HG03175 (cell line): Measurements from ENCODE around the gene SNTB2.

ENCODE experiments used
- ATAC-seq: cut with Tn5 transposase; IDR thresholded peaks from one replicate; pipeline ENCODE4 v1.9.1; 2021; ENCODE audit warnings: mild to moderate bottlenecking, moderate library complexity; ENCODE audit not compliant: unreplicated experiment

The SNTB2 gene

DNA sequence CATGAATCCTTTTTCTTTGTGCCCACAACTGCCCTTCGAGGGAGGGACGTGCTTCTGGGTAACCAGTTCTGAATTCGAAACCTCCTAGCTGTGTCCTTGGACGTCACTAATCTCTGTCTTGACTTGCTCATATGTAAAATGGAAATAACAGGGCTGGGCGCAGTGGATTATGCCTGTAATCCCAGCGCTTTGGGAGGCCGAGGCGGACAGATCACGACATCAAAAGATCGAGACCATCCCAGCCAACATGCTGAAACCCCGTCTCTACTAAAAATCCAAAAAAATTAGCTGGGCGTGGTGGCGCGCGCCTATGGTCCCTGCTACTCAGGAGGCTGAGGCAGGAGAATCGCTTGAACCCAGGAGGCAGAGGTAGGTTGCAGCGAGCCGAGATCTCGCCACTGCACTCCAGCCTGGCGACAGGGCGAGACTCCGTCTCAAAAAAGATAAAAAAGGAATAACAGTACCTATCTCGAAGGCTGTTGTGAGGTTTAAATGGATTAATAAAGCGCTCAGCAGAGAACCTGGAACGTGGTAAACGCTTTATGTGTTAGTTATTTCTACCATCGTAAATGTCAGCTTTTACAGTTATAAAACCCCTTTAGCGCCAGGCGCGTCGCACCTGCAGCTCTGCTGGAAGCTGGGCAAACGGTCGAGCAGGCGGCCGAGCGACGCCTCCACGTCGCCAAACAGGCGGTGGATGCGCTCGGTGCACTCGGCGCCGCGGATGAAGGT, 151.8 kb downstream of the SNTB2 start:
- no peak for ATAC-seq

DNA sequence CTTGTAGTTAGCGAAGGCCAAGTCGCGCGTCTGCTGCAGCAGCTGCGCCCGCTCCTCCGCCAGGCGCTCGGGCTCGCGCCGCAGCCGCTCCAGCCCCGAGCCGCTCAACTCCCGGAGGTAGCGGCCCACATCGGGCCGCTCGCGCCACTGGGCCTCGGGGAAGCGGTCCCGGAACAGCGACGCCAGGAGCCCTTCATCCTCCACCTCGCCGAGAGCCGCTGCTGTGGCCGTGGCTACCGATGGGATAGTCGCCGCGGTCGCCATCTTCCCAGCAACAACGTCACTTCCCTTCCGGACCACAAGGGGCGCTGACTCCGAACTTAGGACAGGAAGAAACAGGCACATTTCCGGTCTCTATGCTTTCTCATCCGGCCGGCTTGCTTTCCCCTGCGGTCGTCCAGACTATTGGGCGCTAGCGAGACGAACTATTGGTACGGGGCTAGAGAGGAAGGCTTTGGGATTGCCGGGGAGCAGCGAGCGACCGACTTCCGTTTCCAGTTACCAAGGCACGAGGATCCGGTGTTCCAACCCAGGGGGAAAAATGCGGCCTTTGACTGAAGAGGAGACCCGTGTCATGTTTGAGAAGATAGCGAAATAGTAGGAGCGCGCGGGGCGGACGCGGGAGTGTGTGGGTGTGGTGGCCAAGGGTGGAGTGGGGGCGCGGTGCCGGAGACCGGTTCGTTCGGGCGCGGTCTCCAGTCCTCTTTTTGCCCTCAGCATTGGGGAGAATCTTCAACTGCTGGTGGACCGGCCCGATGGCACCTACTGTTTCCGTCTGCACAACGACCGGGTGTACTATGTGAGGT, 152.5 kb downstream of the SNTB2 start, which contains the start of the genes COG8 and NIP7:
Gene COG8 (minus strand): TSS at position 276 of the 806 bp plus-strand sequence. CDS start 12 bp downstream, at position 264.
Gene NIP7 (plus strand): TSS at position 484 of the 806 bp plus-strand sequence. CDS start 58 bp downstream, at position 542.
- peak; percentile 88 for ATAC-seq

DNA sequence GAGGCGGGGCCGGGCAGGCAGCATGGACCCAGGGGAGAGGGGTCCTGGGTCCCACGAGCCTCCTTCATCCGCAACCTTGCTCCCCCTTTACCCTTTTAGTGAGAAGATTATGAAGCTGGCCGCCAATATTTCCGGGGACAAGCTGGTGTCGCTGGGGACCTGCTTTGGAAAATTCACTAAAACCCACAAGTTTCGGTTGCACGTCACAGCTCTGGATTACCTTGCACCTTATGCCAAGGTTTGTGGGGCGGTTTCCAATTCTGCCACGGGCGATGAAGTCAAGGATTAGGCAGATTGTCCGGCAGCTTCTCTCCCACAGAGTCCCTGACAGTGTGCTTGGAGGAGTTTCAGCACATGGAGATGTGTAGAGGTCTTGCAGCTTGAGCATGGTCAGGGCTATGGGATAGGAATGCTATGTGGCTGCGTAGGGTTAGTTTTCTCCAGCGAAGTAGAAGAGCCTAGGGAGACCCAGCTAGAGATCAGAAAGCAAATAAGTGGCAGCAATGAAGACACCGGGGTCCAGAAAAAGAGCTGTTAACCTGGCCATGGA, 153.2 kb downstream of the SNTB2 start:
- ATAC-seq: no peak

DNA sequence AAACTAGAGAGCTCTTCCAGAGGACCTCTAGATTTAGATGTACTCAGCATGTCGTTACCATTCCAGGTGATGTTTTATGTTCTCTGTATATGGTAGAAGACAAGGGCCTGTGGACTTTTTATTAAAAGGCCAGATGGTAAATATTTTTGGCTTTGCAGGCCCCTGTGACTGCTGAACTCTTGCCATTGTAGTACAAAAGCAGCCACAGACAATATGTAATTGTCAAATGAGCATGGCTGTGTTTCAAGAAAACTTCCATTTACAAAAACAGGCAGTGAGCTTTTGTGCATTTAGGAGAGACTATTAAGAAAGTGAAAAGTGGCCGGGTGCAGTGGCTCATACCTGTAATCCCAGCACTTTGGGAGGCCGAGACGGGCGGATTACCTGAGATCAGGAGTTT, 157.2 kb downstream of the SNTB2 start:
- ATAC-seq: no peak

DNA sequence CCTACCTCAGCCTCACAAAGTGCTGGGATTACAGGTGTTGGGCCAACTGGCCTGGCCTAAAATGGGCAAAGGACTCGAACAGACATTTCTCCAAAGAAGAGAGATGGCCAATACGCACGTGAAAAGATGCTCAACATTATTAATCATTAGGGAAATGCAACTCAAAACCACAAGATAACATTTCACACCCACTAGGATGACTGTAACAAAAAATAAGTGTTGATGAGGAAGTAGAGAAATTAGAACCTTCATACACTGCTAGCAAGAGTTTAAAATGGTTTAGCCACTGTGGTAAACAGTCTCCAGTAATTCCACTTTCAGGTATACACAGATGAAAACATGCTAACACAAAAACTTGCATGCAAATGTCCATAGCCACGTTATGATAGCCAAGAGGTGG, 159.0 kb downstream of the SNTB2 start:
- peak; percentile 62 for ATAC-seq

DNA sequence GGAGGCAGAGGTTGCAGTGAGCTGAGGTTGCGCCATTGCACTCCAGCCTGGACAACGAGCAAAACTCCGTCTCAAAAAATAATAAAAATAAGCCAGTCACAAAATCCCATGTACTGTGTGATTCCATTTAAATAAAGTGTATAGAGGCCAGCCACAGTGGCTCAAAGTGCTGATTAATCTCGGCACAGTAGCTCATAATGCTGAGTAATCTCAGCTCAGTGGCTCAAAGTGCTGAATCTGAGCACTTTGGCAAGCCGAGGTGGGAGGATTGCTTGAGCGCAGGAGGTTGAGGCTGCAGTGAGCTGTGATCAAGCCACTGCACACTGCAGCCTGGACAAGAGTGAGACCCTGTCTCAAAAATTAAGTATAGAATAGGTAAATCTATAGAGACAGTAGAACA, 159.7 kb downstream of the SNTB2 start:
- no peak for ATAC-seq

DNA sequence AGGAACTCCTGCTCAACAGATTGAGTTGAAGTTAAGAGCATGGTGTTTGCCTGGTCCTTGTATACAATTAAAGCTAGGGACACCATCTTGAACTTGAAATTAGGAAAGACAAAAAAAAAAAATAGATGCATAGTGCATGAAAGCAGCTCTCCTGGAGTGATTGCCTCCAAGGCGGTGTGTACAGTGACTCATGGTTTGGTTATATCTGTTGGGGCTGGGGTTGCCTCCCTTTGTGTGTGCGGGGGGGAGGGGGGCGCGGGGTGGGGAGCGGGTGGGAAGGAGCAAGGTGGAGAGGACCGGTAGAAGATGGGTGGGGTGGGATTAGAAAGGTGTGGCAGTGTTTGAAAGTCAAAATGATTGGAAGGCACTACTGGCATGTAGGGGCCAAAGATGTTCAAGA, 161.3 kb downstream of the SNTB2 start:
- ATAC-seq: no peak

DNA sequence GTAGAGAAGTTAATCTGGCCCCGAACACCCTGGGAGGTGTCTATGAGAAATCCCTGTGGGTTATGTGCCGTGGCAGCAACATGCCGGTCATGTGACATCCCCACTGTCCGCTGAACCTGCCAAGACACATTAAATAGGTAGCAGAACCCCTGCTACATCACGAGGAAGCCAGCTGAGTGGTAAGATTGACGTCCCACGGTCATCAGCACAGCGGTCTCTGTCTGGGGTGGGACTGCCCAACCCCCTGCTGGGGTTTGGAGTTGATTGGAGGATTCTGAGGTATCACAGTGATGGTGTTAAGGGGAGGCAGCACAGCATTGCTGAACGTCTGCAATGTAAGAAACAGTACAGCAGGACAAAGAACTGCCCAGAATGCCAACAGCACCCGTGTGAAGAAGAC, 162.6 kb downstream of the SNTB2 start:
- no peak for ATAC-seq

DNA sequence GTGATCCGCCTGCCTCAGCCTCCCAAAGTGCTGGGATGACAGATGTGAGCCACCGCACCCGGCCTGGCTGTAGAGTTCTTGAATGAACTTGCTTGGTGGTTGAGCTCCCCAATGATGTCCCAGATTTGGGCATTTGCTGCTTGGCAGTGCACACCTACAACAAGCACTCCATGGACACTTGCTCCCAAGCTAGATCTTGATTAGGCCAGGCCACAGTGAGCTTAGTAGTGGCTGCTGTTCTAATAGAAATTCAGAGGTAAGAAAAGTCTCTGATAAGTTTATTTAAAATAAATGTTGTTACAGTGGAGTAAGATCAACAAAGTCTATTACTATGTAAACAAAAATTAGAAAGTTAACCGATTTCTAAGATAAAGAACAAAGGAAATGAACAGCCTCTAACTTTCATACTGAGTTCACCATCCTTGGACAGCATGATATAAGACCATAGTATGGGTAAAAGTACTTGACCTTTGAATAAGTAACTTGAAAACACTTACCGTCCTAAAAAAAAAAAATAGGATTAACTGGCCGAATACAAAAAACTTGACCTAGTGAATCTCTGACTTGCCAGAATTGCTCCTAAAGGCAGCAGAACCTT, 163.7 kb downstream of the SNTB2 start:
- ATAC-seq: no peak

DNA sequence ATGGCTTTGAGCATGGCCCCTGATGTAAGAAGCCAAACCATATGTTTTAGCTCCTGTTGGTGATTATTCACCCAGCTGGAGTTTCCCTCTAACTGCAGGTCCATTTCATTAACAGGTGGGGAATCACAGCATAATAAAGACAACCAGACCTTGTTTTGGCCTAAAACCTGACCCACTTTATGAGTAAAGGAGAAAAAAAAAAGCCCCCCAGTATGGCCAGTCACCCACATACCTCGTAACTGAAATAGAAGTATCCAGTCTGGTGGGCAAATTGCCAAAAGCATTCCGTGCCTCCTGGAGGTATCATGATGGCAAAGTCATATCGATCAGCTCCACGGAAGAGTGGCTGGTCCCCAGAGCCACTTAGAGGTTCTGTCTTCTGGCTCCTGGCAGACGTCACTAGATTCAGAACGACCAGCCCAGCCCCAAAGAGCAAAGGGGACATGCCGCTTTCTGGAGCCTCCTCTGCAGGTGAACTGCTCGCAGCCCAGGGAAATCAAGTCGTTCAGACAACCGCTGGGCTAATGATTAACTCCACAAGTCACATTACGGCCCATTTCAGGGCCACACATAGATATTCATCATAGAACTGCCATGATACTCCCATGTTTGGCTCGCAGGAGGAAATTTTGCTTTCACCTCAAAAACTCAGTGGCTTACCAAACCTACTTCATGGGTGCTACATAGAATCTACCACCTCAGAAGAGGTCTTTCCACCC, 164.5 kb downstream of the SNTB2 start, which contains the start of gene TMED6:
Gene TMED6 (minus strand): TSS at position 478 of the 719 bp plus-strand sequence. CDS start 33 bp downstream, at position 445.
- no peak for ATAC-seq
